SU-DHL-6 (cell line): Measurements from ENCODE around the gene NDUFAF7.
A peak's percentile ranks its signal among the peaks of the same experiment; 100 is the strongest.
"Not testable (repeated sequence)": the region's sequence is repeated elsewhere in the genome, so short reads cannot be mapped to it uniquely, and the experiment has no call there.

Source experiments
- H2AFZ ChIP-seq: fragments of 200-600 bp; sonication (generic); 2 replicates; pipeline ENCODE4 v1.6.1; 2014; ENCODE audit warnings: low read depth, mild to moderate bottlenecking, moderate library complexity, mixed read lengths, antibody characterized with exemption, low read length; ENCODE audit not compliant: severe bottlenecking
- H3F3A ChIP-seq: fragments of 200-600 bp; shearing (Covaris generic); 2 replicates; pipeline ENCODE4 v1.6.0; 2016; ENCODE audit warnings: antibody characterized with exemption, mild to moderate bottlenecking; ENCODE audit not compliant: insufficient read depth
- H3K27ac ChIP-seq: fragments of 200-600 bp; sonication (generic); 2 replicates; pipeline ENCODE4 v1.5.1; 2016; ENCODE audit warnings: low read depth, mild to moderate bottlenecking, low read length, moderate library complexity, mixed read lengths
- H3K27me3 ChIP-seq: fragments of 200-600 bp; sonication (generic), shearing (Covaris generic); 2 replicates; pipeline ENCODE4 v1.6.0; 2014; ENCODE audit warnings: mild to moderate bottlenecking, low read length
- H3K36me3 ChIP-seq: fragments of 200-600 bp; sonication (generic); 2 replicates; pipeline ENCODE4 v1.6.1; 2014; ENCODE audit warnings: mild to moderate bottlenecking, low read length, mixed read lengths
- H3K4me2 ChIP-seq: fragments of 300-600, 200-600 bp; shearing (Covaris generic), sonication (generic); 2 replicates; pipeline ENCODE4 v1.6.0; 2014; ENCODE audit warnings: low read length, low read depth, mild to moderate bottlenecking; ENCODE audit not compliant: poor library complexity, severe bottlenecking
- H3K4me3 ChIP-seq: fragments of 200-600 bp; sonication (generic); 2 replicates; pipeline ENCODE4 v1.5.1; 2014; ENCODE audit warnings: antibody characterized with exemption, low read length, mild to moderate bottlenecking, mixed read lengths; ENCODE audit not compliant: insufficient read depth, poor library complexity, severe bottlenecking
- H3K79me2 ChIP-seq: fragments of 200-600 bp; sonication (generic); 2 replicates; pipeline ENCODE4 v1.6.1; 2014; ENCODE audit warnings: mild to moderate bottlenecking, low read length, moderate library complexity; ENCODE audit not compliant: insufficient read depth
- H3K9ac ChIP-seq: fragments of 200-600 bp; sonication (generic); 2 replicates; pipeline ENCODE4 v1.7.0; 2014; ENCODE audit warnings: mild to moderate bottlenecking, low read length
- H3K9me2 ChIP-seq: fragments of 200-600 bp; sonication (generic); replicated peaks from 2 replicates; pipeline ENCODE4 v1.6.1; 2014; ENCODE audit warnings: low read length; ENCODE audit not compliant: insufficient read depth
- H3K9me3 ChIP-seq: fragments of 200-600 bp; sonication (generic); 2 replicates; pipeline ENCODE4 v1.6.1; 2014; ENCODE audit warnings: low read length, mixed read lengths; ENCODE audit not compliant: insufficient read depth
- H4K20me1 ChIP-seq: fragments of 200-600 bp; sonication (generic); 2 replicates; pipeline ENCODE4 v1.6.1; 2014; ENCODE audit warnings: low read depth, mild to moderate bottlenecking, antibody characterized with exemption, low read length, moderate library complexity, mixed read lengths
- EZH2phosphoT487 ChIP-seq: fragments of 200-600 bp; sonication (generic), shearing (Covaris generic); conservative IDR thresholded peaks from 2 replicates; pipeline ENCODE4 v1.6.1; 2018; ENCODE audit warnings: mild to moderate bottlenecking, antibody characterized with exemption, low read length, moderate library complexity, mixed read lengths
- TF ChIP-seq, protein P1 (sequence below): fragments of 200-600 bp; sonication (generic); IDR thresholded peaks from one replicate; pipeline ENCODE4 v1.5.1; 2017; ENCODE audit warnings: antibody characterized with exemption, mild to moderate bottlenecking, low read length, moderate library complexity; ENCODE audit not compliant: insufficient read depth, poor library complexity, severe bottlenecking

The NDUFAF7 gene

DNA sequence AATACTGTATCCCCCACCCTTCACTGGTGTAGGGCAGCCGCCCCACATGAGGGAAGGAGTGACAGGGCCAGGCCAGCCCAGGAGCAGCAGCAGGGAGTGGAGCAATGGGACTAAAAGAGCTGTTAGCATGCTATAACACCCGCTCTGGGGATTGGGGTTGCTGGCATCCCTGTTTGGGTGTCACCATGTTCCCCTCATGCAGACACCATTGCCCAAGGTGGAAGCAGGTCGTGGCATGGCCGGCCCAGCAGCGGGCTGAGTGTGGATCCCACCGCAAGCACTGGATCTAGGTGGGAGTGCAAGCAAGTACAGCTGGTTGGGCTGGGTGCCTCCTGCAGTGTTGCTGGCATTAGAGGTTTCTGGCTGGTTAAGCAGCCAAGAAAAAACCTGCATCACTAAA lies 39.7 kb upstream of the NDUFAF7 start:
- Histone ChIP-seq H4K20me1 (no peaks in the 10 kb centered on the region), H3K27ac (no peak overlapping the region), H3K9me3 (no peaks in the 10 kb centered on the region), H3K9me2 (no peaks in the 10 kb centered on the region), H3K9ac (no peak overlapping the region), H3K4me3 (no peak overlapping the region), H3K36me3 (no peaks in the 10 kb centered on the region), H3K27me3 (no peaks in the 10 kb centered on the region), H2AFZ (no peak overlapping the region), H3K79me2 (peaks cover 3% of the 10 kb centered on the region; the same call in 1 of the 2 replicates), H3K4me2 (no peak overlapping the region), H3F3A (no peaks in the 10 kb centered on the region)
- TF ChIP-seq EZH2phosphoT487, result no peak

DNA sequence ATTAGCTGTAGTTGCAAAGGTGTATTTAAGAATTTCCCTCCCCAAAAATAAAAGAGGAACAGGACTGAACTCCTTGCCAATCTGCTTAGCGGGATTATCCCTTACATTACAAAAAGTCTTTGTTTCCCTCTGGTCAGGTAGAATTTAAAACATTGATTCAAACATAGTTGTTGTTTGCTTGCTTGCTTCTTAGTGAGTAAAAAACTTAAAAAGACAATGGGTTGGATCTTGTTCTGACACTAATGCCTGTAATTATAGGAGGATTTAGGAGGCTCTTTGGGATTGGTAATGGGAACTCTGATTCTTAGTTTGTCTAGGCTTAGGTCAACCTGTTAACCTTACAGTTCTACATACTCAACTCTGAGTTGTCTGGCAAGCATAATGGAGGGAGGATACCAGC lies 38.9 kb upstream of the NDUFAF7 start:
- H3K9ac ChIP-seq, result no peak overlapping the region
- 0 out of 2 replicates have a peak, but pooled peaks cover 3% of the 10 kb centered on the region for H3F3A ChIP-seq
- no peaks in the 10 kb centered on the region for H4K20me1 ChIP-seq
- TF ChIP-seq EZH2phosphoT487, result no peak
- TF ChIP-seq, protein P1, sequence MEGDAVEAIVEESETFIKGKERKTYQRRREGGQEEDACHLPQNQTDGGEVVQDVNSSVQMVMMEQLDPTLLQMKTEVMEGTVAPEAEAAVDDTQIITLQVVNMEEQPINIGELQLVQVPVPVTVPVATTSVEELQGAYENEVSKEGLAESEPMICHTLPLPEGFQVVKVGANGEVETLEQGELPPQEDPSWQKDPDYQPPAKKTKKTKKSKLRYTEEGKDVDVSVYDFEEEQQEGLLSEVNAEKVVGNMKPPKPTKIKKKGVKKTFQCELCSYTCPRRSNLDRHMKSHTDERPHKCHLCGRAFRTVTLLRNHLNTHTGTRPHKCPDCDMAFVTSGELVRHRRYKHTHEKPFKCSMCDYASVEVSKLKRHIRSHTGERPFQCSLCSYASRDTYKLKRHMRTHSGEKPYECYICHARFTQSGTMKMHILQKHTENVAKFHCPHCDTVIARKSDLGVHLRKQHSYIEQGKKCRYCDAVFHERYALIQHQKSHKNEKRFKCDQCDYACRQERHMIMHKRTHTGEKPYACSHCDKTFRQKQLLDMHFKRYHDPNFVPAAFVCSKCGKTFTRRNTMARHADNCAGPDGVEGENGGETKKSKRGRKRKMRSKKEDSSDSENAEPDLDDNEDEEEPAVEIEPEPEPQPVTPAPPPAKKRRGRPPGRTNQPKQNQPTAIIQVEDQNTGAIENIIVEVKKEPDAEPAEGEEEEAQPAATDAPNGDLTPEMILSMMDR, result no peak
- H3K27ac ChIP-seq, result no peak overlapping the region
- H3K4me3 ChIP-seq, result no peak overlapping the region
- no peaks in the 10 kb centered on the region for H3K36me3 ChIP-seq
- H3K9me3 ChIP-seq, result no peaks in the 10 kb centered on the region
- H3K79me2 ChIP-seq, result peaks cover 11% of the 10 kb centered on the region
- H3K9me2 ChIP-seq, result no peaks in the 10 kb centered on the region
- no peaks in the 10 kb centered on the region for H3K27me3 ChIP-seq
- H3K4me2 ChIP-seq, result no peak overlapping the region
- no peak overlapping the region for H2AFZ ChIP-seq

DNA sequence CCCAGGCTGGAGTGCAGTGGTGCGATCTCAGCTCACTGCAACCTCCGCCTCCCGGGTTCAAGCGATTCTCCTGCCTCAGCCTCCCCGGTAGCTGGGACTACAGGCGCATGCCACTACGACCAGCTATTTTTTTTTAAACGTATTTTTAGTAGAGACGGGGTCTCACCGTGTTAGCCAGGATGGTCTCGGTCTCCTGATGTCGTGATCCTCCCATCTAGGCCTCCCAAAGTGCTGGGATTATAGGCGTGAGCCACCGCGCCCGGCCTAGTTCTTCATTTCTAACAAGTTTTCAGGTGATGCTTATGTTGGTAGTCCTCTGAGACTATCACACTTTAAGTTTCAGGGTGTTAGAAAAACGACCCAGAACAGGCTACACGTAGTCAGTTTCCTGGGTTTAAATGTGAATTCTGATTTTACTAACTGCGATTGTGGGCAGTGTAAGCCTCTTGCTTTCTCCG lies 35.6 kb upstream of the NDUFAF7 start:
- not testable (repeated sequence) for H3K9me2 ChIP-seq, H3K36me3 ChIP-seq, H4K20me1 ChIP-seq, H3K27me3 ChIP-seq, H3K9me3 ChIP-seq
- H3K9ac ChIP-seq, result peak overlapping the region; percentile 82; the same call in 1 of the 2 replicates
- H3K4me2 ChIP-seq, result peak overlapping the region; percentile 95
- H3F3A ChIP-seq, result peaks cover 25% of the 10 kb centered on the region
- peak overlapping the region; percentile 81 for H3K4me3 ChIP-seq
- peak overlapping the region; percentile 31; the same call in 1 of the 2 replicates for H3K27ac ChIP-seq
- H3K79me2 ChIP-seq, result peaks cover 42% of the 10 kb centered on the region
- H2AFZ ChIP-seq, result peak overlapping the region; percentile 81

DNA sequence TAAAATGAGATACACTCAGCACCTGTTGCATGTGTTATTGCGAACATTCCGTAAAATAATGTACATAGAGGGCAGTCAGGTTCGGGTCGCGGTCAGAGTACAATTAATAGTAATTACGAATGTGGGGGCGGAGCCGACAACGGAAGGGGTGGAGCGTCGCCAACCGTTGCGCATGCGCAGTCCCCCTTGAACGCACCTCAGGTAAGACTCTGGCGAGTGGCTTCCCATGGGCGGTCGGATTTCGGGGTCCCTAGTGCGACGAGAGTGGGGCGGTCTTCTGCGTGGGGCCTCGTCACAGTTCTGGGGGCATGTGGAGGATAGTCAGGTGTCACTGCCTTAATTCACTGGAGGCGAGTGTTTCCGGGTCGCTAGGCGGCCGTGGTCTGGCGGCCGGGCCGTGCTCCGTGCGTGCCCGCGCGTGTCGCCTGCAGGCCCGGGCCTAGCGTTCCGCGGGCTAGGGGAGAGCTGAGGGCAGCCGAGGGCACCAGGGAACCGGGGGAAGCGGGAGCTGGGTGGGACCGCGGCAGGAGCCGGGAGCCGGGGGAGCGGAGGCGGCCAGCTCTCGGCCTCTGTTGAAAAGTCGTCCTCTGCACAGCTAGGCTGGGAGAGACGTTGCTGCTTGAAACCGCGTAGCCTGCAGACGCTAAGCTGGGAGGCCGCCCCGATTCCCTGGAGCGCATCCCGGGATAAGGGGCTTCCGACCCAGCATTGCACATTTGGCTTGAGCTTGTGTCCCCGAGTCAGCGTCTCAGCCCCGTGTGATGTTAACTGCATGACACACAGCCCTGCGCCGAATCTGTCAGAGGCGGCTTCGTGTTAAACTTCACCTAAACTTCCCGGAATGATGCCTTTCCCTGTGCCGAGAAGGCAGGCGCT lies 34.9 kb upstream of the NDUFAF7 start, which contains the start of gene CEBPZOS:
TSS of gene CEBPZOS (plus strand) at position 177 of the 876 bp plus-strand sequence. CDS start 3,209 bp downstream, outside the sequence.
- Histone ChIP-seq H4K20me1 (no peaks in the 10 kb centered on the region), H3K9me2 (no peaks in the 10 kb centered on the region), H3K79me2 (peaks cover 43% of the 10 kb centered on the region), H3K36me3 (peaks cover 13% of the 10 kb centered on the region; the same call in 1 of the 2 replicates), H3K4me3 (peak within 1 kb of the TSS; percentile 81), H3K9me3 (no peaks in the 10 kb centered on the region), H2AFZ (peak within 1 kb of the TSS; percentile 81), H3K27ac (peak within 1 kb of the TSS; percentile 81), H3K9ac (peak within 1 kb of the TSS; percentile 82), H3K27me3 (no peaks in the 10 kb centered on the region), H3F3A (peaks cover 31% of the 10 kb centered on the region), H3K4me2 (peak within 1 kb of the TSS; percentile 95)
- TF ChIP-seq, protein P1, result no peak
- TF ChIP-seq EZH2phosphoT487, result no peak
